NCI-H526 (cell line): ENCODE results near the gene BNIP3.
"Not testable (repeated sequence)": the region's sequence is repeated elsewhere in the genome, so short reads cannot be mapped to it uniquely, and the experiment has no call there.

Experiments
- DNase-seq, 2 experiments: peaks; one replicate each; lab custom pipeline; 2025; lab: John Stamatoyannopoulos, UW

The BNIP3 gene

DNA sequence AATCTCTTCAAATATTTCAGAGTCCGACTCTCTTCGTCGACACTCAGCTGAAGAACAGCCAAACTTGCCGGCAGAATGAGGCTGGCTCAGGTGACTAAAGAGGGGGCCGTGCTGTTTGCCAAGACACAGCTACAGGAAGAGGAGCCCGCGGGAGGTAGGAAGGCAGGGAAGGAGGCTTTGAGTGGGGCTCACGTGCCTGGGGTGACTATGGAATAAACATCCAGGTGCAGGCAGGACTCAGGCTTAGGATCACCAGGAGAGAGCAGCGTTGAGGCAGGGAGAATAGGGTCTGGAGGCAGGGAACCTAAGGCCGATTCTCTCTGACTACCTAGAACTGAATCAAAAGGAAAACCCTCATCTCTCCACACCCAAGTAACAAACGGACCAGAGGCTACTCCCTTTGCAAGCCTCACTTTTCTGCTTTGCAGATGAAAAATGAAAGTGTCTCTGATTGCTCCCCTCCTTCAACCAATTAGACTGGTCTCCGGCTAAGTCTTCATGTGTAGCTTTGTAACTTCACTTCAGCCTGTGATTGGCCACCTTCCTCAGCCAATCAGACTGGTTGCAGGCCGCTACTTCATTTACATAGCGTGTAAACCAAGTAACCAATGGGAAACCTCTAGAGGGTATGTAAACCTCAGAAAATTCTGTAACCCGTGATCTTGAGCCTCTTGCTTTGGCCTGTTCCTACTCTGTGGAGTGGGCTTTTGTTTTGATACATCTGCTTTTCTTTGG, 19.7 kb upstream of the BNIP3 start:
- peak in 1 of 2 experiments; percentile 52 for DNase-seq

GRCh38 chr10:131998845-131999681, 17.3 kb upstream of the BNIP3 start:
- DNase-seq: no peak

- no peak for DNase-seq
These were observed 16.5 kb upstream of the BNIP3 start for GRCh38 chr10:131998050-131998844.

DNA sequence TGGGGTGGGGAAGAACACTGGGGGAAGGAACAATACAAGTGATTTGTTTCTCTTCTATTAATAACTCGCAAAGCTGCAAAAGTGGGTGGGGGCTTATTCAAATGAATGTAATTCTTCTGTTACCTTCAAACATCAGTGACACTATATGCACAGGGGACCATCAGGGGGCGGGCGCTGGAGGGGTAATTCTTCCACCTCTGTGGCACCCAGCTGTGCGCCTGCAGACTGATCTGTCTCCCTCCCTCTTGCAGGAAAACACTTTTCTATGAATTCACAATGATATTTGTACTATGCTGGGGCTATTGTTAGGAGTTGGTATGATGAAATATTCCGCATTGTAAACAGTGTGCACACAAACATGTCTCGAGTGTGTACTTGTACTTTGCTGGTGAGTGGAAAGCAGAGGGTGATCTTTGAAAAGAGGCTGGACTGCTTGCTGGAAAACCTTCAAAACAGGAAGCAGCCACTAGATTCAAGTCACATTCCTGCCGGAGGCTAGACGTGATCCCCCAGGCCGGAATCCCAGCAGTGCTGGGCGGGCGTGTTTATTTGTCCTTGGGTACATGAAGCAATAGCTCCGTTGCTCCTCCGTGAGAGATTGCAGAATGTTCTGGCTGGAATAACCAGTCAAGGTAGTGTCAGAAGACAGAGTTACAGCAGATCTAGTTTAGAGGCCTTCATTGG, 15.8 kb upstream of the BNIP3 start:
- DNase-seq: peak in 1 of 2 experiments; percentile 20

DNA sequence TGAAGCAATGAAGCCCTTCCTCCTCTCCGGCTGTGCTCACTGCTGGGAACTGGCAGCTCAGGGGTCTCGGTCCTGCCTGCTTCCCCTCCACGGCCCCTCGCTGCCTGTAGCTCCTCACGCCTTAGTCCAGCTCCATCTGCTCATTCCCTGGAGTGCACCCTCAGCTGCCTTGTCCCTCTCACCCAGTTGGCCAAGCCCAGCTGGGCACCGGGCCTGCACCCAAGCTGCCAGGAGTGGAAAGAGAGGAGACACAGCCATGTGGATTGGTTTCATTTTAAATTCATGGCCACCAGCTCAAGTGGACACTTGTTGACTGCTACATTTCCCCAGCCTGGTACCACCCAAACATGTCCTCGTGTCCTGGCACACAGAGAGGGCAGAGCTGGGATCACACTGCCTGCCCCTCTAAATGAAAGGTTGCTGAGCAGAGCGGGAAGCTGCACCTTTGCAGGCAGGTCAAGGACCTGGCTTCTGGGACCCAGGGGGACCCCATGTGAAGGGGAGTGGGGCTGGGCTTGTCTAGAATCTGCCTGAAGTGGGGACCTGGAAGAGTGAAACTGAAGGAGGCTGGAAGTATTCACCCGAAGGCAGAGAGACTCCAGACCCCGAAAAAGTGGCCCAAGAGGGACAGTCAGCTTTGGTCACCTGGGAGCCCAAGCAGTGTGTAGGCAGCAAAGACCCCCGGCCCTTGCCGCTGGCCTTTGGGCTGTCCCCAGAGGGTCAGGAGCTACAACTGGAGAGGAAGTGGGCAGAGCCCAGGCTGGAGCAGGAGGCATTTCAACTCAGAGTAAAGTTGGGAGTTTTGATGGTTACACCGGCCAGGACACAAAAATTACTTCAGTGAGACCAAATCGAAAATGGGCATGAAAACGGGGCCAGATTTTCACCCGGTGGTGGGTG, 15.0 kb upstream of the BNIP3 start:
- no peak for DNase-seq

DNA sequence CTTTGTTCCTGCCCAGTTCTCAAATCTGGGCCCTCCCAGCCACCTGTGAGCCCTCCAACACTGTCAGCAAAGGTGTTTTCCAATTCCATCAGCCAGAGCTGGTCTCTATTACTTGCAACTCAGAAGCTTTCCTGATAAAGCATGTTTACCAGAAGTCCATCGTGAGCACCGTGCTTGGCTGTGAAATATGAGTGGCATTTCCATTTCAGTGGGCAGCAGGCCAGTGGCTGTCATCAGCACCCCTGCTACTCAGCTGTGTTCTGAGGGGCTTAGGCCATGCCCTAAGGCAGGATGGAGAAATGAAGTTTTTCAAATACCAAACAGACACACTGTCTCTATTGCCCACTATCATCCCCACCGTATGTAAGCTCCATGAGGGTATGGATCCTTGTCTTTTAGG, 12.7 kb upstream of the BNIP3 start:
- DNase-seq: no peak

DNA sequence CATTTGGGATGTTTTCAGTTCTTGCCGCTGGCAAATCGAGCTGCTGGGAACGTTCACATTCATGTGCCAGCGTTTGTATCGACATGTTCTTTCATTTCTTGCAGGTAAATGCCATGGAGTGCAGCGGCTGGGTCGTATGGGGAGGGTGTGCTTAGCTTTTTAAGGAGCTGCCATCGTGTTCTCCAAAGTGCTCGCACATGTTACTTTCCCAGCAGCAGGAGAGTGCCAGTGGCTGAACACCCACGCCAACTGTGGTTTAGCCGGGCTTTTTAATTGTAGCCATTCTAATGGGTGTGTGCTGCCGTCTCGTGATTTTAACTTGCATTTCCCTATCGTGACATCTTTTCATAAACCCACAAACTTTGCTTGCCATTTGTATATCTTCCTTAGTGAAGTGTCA, 11.6 kb upstream of the BNIP3 start:
- no peak for DNase-seq

DNA sequence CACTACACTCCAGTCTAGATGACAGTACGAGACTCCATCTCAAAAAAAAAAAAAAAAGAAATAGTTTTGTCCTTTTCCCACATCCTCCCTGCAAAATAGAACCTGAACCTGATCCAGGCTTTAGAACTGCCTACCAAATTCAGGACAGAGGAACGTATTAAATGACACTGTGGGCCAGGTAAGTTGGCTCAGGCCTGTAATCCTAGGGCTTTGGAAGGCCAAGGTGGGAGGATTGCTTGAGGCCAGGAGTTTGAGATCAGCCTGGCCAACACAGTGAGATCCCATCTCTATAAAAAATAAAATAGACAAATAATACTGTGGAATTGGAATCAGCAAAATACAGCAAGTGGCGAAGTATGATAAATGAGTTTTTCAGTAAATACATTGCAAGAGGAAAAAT, 10.0 kb upstream of the BNIP3 start:
- no peak for DNase-seq

DNA sequence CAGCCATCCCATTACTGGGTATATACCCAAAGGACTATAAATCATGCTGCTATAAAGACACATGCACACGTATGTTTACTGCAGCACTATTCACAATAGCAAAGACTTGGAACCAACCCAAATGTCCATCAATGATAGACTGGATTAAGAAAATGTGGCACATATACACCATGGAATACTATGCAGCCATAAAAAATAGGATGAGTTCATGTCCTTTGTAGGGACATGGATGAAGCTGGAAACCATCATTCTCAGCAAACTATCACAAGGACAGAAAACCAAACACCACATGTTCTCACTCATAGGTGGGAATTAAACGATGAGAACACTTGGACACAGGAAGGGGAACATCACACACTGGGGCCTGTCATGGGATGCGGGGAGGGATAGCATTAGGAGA, 6.1 kb upstream of the BNIP3 start:
- not testable (repeated sequence) for DNase-seq

DNA sequence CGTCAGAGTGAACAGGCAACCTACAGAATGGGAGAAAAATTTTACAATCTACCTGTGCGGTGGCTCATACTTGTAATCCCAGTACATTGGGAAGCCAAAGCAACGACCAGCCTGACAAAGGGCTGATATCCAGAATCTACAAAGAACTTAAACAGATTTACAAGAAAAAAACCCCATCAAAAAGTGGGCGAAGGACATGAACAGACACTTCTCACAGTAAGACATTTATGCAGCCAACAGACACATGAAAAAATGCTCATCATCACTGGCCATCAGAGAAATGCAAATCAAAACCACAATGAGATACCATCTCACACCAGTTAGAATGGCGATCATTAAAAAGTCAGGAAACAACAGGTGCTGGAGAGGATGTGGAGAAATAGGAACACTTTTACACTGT, 5.6 kb upstream of the BNIP3 start:
- DNase-seq: not testable (repeated sequence)

GRCh38 chr10:131986851-131987250, 5.1 kb upstream of the BNIP3 start:
- not testable (repeated sequence) for DNase-seq

DNA sequence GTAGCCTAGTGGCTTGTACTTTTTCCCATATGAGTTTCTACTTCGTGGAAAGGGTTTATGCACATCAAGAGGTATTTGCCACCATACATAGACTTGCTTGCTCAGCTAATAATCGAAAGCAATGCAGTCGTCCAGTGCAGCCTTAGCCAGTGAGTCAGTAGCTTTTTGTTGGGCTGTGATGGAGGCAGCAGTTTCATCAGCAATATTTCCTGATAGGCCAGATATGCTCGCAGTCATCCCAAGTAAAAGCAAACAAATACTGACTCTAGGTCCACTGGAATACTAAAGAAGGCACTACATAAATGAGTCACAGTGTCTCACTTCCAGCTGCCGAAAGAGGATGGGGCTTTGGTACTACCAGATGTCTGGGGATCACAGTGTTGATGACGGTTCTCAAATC, 2.1 kb upstream of the BNIP3 start:
- DNase-seq: no peak

DNA sequence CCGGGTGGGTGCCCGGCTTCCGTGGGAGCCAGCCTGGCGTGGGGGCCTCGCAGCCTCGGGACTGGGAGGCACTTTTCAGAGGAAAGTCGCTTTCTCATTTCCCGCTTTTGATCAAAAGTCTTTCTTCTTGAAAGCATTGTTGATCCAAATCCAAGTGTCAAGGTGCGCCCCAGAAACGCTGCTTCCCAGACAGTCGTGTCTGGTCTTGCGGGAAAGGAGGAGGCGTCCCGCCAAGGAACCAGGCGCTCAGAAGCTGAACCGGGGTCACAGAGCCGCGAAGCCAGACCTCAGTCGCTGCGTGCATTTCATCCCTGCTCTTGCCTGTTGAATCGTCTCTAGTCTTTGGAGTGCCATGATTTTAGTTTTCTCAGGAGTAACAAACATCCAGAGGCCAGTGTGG, 1.1 kb upstream of the BNIP3 start:
- DNase-seq: no peak

- no peak for DNase-seq
These were observed 548 bp upstream of the BNIP3 start for GRCh38 chr10:131982185-131982756.

DNA sequence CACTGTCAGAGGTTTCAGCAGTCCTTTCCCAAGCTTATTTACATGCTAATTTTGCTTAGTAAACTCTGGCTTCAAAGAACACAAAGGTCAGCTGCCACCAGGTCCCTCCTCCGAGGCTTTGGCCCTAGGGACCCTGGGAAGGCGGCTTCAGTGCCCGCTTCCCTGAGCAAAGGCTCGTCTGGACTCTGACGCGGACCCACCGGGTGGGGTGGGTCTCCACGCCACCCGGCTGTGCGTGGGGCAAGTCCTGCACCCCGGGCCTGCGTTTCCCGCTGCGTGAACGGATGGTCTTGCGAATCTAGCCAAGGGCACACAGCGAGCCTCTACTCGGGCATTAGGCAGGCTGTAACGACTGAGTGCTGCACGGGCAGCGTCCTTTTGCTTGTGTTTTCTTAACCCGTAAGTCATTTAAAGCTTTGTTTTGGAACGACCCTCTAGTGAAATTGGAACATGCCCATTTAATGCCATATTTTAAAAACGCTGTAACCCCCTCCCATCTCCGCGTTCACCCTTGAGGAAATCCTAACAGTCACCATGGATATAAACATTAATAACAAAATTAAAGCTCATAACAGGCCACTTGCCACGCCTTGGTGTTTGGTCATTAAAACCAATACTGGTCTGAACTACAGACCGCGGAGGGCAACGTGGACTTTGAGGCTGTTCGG, 828 bp downstream of the BNIP3 start:
- DNase-seq: peak in 1 of 2 experiments; percentile 39

- no peak for DNase-seq
These were observed 1.4 kb downstream of the BNIP3 start for GRCh38 chr10:131980321-131980720.

DNA sequence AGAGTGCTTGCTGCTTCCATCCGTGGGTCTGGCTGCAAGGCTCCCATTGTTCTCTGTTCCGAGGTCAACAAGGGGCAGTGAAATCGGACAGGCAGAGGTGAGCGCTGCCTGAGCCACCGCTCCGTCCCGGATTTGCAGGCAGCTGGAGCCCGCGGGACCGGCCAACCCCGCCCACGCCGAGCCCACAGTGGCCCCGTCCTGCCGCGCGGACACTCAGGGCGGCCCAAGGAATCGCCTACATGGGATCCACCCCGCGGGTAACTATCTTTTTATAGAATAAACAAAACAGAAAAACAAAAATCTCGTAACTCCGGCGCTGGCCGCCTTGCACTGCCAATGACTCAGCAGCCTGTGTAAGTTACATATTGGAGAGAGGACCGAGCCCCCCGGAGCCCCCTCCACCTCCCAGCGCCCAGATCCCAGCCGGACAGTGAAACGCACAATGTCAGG, 1.9 kb downstream of the BNIP3 start:
- no peak for DNase-seq

- no peak for DNase-seq
These were observed 2.4 kb downstream of the BNIP3 start for GRCh38 chr10:131979336-131979735.

- no peak for DNase-seq
These were observed 2.9 kb downstream of the BNIP3 start for GRCh38 chr10:131978851-131979250.

- DNase-seq: no peak
These were observed 3.4 kb downstream of the BNIP3 start for GRCh38 chr10:131978366-131978765.
